CD4-positive, alpha-beta T cell treated with Interleukin-15 for 1 hour (primary cell): Measurements from ENCODE around the gene TSPAN9.

Experiments
- DNase-seq: peaks from one replicate; pipeline ENCODE4 v3.0.0-alpha.2; 2020

Gene TSPAN9

GRCh38 chr12:3233797-3234196, 156.6 kb downstream of the TSPAN9 start:
- DNase-seq: no peak

- DNase-seq: no peak
Observed at GRCh38 chr12:3236345-3237187, 159.4 kb downstream of the TSPAN9 start.

GRCh38 chr12:3238196-3238595, 161.0 kb downstream of the TSPAN9 start:
- DNase-seq: no peak

GRCh38 chr12:3241621-3242020, 164.4 kb downstream of the TSPAN9 start:
- no peak for DNase-seq

- DNase-seq: no peak
Observed at GRCh38 chr12:3242199-3242863, 165.2 kb downstream of the TSPAN9 start.

GRCh38 chr12:3243376-3244084, 166.4 kb downstream of the TSPAN9 start:
- DNase-seq: no peak

GRCh38 chr12:3244219-3244750, 167.1 kb downstream of the TSPAN9 start:
- DNase-seq: no peak

- DNase-seq: no peak
Observed at GRCh38 chr12:3246253-3246652, 169.1 kb downstream of the TSPAN9 start.

- no peak for DNase-seq
Observed at GRCh38 chr12:3247077-3247476, 169.9 kb downstream of the TSPAN9 start.

- no peak for DNase-seq
Observed at GRCh38 chr12:3247629-3248161, 170.5 kb downstream of the TSPAN9 start.

- no peak for DNase-seq
Observed at GRCh38 chr12:3249081-3249800, 172.1 kb downstream of the TSPAN9 start.

GRCh38 chr12:3250034-3250433, 172.9 kb downstream of the TSPAN9 start:
- DNase-seq: no peak

- no peak for DNase-seq
Observed at GRCh38 chr12:3250576-3250975, 173.4 kb downstream of the TSPAN9 start.

- no peak for DNase-seq
Observed at GRCh38 chr12:3251067-3251466, 173.9 kb downstream of the TSPAN9 start.

- DNase-seq: no peak
Observed at GRCh38 chr12:3251691-3252090, 174.5 kb downstream of the TSPAN9 start.

- no peak for DNase-seq
Observed at GRCh38 chr12:3252450-3252891, 175.3 kb downstream of the TSPAN9 start.

- no peak for DNase-seq
Observed at GRCh38 chr12:3253682-3254275, 176.6 kb downstream of the TSPAN9 start.

- DNase-seq: no peak
Observed at GRCh38 chr12:3255057-3255456, 177.9 kb downstream of the TSPAN9 start.

- DNase-seq: no peak
Observed at GRCh38 chr12:3256103-3256631, 179.0 kb downstream of the TSPAN9 start.

GRCh38 chr12:3257411-3257810, 180.2 kb downstream of the TSPAN9 start:
- DNase-seq: no peak

GRCh38 chr12:3259973-3260372, 182.8 kb downstream of the TSPAN9 start:
- DNase-seq: no peak
